GM18858 (cell line): ENCODE results near the gene SSPN.

ENCODE experiments used
- ATAC-seq: cut with Tn5 transposase; IDR thresholded peaks from one replicate; pipeline ENCODE4 v1.9.1; 2021; ENCODE audit not compliant: unreplicated experiment

Gene SSPN

GRCh38 chr12:26185532-26186320, 9.6 kb upstream of the SSPN start:
- ATAC-seq, result no peak

DNA sequence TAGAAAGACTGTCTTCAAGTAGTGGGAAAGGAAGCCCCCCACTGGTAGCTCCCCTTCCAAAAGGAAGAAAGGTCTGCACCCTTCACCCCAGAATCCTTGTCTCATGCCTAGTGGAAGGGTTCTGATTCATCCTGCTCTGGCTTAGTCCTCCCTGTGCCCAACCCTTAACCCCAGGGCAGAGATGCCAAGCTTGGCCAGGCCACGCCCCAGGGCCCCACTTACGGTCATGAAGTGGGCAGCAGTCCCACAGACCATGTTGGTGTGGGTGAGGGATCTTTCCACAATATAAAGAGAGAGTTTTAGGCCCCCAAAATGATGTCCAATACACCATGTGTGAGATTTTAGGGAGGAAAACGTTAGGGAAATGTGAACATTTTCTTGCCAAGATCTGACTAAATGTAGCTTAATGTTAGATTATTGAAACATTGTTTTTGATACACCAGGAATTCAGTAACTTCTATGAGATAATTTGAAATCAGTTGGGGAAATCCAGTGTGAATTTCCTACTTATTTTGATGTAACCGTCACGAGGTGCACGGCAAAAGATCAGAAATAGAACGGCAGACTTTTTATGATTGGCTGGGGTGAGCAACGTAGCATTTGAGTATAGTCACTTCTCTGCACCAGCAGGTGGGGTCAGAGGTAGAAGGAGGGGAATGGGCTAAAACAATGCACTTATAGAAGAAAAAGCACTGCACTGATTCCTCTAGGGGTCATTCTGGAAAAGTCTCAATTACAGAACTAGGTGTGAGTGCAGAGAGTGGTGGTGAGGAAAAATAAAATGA, 8.2 kb upstream of the SSPN start:
- ATAC-seq, result no peak

DNA sequence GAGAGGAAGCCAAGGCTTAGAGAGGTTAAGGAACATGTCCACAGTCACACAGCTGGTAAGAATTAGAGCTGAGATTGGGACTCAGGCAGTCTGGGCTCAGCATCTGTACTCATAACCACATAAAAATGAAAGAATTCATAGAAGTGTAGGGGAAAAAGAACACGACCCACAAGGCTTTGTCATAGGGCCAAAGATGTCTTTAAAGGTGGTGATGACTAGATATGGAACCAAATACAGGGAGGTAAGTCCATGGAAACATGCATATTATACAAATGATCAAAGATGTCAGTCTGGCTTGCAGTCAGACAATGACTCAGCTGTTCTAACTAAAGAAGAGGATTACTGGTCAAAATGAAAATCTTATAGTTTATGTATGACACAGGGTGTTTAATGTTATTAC, 7.2 kb upstream of the SSPN start:
- no peak for ATAC-seq

DNA sequence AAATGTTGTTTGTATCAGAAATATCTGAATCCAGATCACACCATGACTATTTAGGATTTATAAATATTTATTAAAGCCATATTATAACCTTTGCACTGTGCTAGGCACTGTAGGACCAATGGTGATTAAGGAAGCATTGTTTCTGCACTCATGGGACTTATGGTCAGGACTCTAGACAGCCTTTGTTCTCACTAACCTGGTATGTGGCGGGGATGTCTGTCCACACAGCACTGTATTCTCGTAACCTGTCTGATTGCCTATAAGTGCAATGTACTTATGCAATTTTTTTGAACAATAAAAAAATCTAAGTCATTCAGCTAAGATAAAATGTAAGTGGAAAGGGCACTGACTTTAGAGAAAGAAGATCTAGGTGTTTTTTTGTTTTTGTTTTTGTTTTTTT, 6.7 kb upstream of the SSPN start:
- no peak for ATAC-seq

DNA sequence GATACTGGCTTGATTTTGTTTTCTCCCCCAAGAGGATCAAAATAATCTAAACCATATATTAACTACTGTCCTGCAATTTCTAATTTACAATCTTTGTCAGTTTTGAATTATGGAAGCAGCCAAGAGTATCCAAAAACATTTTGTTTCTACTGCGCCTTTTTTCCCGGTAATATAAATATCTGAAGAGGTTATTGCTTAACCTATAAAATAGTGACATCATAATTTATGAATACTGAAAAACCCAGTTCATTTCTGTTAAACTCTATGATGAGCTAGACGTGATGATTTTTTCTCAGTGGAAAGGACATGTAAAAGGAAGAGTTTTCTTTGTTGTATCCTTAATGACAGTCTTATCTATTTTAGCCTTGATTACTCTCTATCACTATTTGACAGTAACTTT, 3.2 kb upstream of the SSPN start:
- ATAC-seq, result no peak

DNA sequence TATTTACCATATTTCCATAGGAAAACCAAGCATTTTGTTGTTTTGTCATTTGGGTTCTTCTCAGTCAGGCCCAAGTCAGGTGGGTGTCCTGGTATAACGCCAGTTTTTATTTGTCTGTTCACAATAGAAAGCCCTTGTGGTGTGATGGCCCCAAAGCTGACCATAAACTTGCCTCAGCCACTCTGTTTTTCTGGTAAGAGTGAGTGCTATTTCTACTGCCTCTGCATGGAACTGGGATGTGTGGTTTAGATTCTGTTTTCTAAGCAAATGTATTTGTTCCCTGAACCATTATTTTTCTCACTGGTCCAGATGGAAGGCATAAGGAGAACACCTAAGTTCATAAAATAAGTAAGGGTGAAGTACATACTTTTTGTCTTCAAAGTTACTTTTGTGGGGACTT, 1.8 kb upstream of the SSPN start:
- no peak for ATAC-seq

DNA sequence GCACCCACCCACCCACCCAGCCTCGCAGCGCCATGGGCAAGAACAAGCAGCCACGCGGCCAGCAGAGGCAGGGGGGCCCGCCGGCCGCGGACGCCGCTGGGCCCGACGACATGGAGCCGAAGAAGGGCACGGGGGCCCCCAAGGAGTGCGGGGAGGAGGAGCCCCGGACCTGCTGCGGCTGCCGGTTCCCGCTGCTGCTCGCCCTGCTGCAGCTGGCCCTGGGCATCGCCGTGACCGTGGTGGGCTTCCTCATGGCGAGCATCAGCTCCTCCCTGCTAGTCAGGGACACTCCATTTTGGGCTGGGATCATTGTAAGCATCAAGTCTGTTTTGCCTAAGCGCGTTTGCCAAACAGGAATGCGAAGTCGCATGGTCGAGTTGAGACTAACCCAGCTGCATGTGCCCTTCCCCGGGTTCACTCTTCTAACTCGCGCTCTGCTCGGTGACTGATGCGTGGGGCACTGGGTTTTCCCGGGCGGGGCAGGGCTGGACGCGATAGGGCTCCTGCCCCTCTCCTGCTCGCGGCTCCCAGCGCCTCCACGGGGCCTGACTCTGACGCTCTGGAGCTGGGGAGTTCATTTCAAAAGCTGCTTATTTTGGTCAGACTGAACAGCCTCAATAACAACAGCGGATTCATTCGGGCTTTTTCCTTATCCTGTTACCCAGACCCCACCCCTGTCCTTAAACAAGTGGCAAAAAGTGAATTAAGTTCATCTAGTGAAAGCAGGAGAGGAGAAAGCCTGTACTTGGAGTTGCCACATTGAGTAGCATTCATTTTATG, 458 bp downstream of the SSPN start:
- ATAC-seq, result no peak

- ATAC-seq, result no peak
These were observed 996 bp downstream of the SSPN start for GRCh38 chr12:26196421-26196716.

GRCh38 chr12:26197832-26198231, 2.5 kb downstream of the SSPN start:
- no peak for ATAC-seq

GRCh38 chr12:26198742-26199141, 3.4 kb downstream of the SSPN start:
- ATAC-seq, result no peak

GRCh38 chr12:26203167-26203780, 7.9 kb downstream of the SSPN start:
- ATAC-seq, result no peak

DNA sequence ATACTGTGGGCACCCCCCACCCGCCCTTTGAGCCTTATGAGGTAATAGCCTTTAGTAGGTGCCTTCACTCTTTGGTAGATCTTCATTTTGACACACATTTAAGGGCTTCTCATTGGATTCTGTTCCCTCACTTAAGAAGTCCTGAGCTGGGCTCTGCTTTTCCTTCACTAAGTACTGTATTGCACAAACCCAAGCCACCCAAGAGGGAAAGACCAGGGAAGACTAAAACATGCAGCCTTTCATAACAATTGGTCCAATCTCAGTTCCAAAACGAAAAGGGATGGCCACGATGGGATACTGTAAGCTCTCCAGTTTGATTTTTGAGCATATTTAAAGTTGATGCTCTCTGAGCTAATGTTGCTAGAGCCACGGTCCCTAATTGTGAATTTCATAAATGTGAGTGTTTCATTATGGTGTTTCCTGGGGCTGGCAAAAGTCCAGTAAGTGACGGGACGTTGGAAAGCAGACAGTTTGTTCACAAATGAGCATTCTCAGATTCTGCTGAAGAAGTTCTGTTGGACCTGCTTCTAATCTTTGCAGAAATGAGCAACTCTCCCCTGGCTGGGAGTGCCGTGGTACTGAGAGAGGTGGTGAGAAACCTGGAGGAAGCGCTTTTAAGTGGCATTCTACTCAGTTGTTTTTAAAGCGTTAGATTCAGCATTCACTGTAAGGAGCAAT, 9.4 kb downstream of the SSPN start:
- no peak for ATAC-seq

DNA sequence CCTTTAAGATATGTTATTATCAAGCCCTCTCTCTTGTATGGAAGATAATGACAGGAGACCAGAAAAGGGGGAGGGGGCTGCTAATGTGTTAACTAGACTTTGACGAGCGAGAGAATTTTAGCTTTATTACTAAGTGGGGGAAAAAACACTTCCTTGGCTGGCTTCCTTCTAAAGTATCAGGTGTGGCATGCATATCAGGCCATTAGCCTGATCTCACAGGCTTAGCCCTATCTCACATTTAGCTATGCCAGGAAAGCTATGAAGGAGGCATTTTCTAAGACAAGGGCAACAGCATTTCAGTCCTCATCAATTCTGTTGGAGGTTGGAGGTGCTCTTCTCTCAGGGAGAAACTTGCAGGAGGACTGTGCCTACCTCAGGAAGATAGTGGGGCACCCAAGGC, 9.9 kb downstream of the SSPN start:
- no peak for ATAC-seq

DNA sequence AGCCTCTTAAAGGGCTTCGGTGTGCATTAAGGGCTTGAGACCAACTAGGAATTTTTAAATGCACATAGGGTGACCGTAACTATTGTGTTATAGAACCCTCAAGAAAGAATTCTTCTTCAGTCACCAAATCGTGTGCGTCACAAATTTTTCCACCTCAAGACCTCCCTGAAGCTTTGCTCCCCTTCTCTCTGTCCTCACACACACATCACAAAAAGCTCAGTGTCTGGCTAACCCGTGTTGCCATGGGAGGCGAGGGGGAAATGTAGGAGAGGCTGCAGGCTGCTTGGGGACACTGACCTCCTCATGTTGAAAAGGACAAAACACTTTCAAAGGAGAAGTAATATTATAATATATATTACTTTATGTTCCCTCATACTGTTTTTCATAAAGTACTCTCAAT, 10.6 kb downstream of the SSPN start:
- ATAC-seq, result no peak

- no peak for ATAC-seq
These were observed 16.0 kb downstream of the SSPN start for GRCh38 chr12:26211331-26211730.

- no peak for ATAC-seq
These were observed 17.0 kb downstream of the SSPN start for GRCh38 chr12:26212396-26212795.

DNA sequence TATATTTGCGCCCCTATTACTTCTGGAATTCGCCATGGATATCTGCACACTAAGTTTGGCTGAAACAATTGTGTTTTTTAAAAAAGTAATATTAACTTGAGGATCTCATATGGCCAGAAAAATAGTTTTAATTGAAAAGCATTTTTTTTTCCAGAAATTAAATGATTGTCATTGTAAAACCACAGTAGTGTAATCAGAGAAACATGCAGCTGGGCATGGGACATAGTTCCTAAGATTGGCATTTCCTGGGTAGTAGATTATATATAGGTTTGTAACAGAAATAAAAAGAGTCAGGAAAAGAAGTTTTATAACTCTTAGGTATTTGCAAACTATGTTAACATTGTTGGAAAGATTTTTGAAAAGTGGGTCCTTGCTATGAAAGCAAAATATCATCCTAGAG, 17.6 kb downstream of the SSPN start:
- no peak for ATAC-seq

GRCh38 chr12:26214121-26214520, 18.7 kb downstream of the SSPN start:
- ATAC-seq, result no peak

DNA sequence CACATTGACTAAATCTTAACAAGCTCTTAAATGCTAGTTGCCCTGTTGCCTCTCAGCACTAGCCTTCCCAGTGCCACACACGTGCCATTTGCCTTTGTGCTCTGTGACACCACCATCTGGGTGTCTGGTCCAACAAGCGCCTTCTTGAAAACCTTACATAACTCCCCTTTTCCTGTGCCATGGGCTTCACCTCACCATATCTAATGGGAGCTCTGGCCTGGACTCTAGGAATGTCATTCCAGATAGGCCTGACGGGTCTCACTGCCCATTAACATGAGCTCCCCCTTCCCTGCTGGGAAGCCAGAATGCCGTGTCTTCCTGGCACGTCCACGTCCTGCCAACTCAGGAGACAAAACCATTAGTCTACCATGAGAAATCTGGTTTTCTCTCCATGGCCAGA, 24.4 kb downstream of the SSPN start:
- no peak for ATAC-seq

- no peak for ATAC-seq
These were observed 29.3 kb downstream of the SSPN start for GRCh38 chr12:26224657-26225056.

DNA sequence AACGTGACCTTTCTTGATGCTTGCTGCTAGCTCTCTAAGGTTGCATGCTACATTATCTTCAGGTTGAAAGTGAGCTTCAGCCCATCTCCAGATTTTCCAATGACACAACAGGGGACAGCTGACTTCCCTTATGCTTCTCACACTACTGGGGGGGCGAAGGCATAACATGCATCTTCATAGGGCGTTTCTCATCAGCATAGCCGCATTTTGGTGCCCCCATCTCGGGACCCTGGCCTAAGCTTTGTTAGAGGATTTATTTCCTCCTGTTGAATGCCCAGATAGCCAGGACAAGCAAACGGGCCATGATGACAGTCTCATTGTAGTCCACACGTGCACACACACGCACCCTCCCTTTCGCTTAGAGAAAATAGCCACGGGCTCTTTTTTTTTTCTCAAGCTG, 30.7 kb downstream of the SSPN start:
- ATAC-seq, result no peak
